GM18502 (cell line): Measurements from ENCODE around the gene CCDC83.
A peak's percentile ranks its signal among the peaks of the same experiment; 100 is the strongest.
"Not testable (repeated sequence)": the region's sequence is repeated elsewhere in the genome, so short reads cannot be mapped to it uniquely, and the experiment has no call there.

Source experiments
- ATAC-seq: cut with Tn5 transposase; IDR thresholded peaks from one replicate; pipeline ENCODE4 v1.9.1; 2021; ENCODE audit warnings: mild to moderate bottlenecking; ENCODE audit not compliant: unreplicated experiment, poor library complexity

CCDC83 gene

GRCh38 chr11:85935751-85936150 lies 80.6 kb downstream of the CCDC83 start:
- no peak for ATAC-seq

GRCh38 chr11:85937835-85938234 lies 82.7 kb downstream of the CCDC83 start:
- no peak for ATAC-seq

- ATAC-seq, result no peak
Measured at GRCh38 chr11:85939099-85940015, 84.2 kb downstream of the CCDC83 start.

GRCh38 chr11:85941380-85941973 lies 86.3 kb downstream of the CCDC83 start:
- peak; percentile 67 for ATAC-seq

- no peak for ATAC-seq
Measured at GRCh38 chr11:85945296-85945695, 90.1 kb downstream of the CCDC83 start.

- ATAC-seq, result no peak
Measured at GRCh38 chr11:85945788-85946187, 90.6 kb downstream of the CCDC83 start.

GRCh38 chr11:85946221-85946620 lies 91.0 kb downstream of the CCDC83 start:
- ATAC-seq, result no peak

- no peak for ATAC-seq
Measured at GRCh38 chr11:85947431-85948272, 92.5 kb downstream of the CCDC83 start.

GRCh38 chr11:85948884-85949283 lies 93.7 kb downstream of the CCDC83 start:
- no peak for ATAC-seq

GRCh38 chr11:85949798-85950197 lies 94.6 kb downstream of the CCDC83 start:
- ATAC-seq, result no peak

GRCh38 chr11:85950317-85951048 lies 95.3 kb downstream of the CCDC83 start:
- ATAC-seq, result no peak

- ATAC-seq, result no peak
Measured at GRCh38 chr11:85951049-85951405, 95.8 kb downstream of the CCDC83 start.

- ATAC-seq, result no peak
Measured at GRCh38 chr11:85951428-85952107, 96.4 kb downstream of the CCDC83 start.

- ATAC-seq, result not testable (repeated sequence)
Measured at GRCh38 chr11:85952108-85952485, 96.9 kb downstream of the CCDC83 start.

- ATAC-seq, result no peak
Measured at GRCh38 chr11:85953491-85954143, 98.4 kb downstream of the CCDC83 start.

GRCh38 chr11:85955531-85955930 lies 100.3 kb downstream of the CCDC83 start:
- ATAC-seq, result no peak

- peak; percentile 50 for ATAC-seq
Measured at GRCh38 chr11:85960678-85961077, 105.5 kb downstream of the CCDC83 start.

GRCh38 chr11:85961130-85961529 lies 105.9 kb downstream of the CCDC83 start:
- no peak for ATAC-seq

- ATAC-seq, result no peak
Measured at GRCh38 chr11:85961930-85962363, 106.8 kb downstream of the CCDC83 start.
